Dendritic cell treated with granulocyte-macrophage colony-stimulating factor and Interleukin-4, amounts not matched to agents 40 ng/mL and 50 ng/mL, for 4 days (primary cell): ENCODE data around the gene SFXN5.
A peak's percentile ranks its signal among the peaks of the same experiment; 100 is the strongest.

Source experiments
- H3K27ac Mint-ChIP-seq: one replicate; pipeline ENCODE4 v1.8.0; 2022; ENCODE audit warnings: mild to moderate bottlenecking, mixed read lengths
- H3K27me3 Mint-ChIP-seq: one replicate; pipeline ENCODE4 v1.8.0; 2022; ENCODE audit warnings: mild to moderate bottlenecking, mixed read lengths
- H3K36me3 Mint-ChIP-seq: one replicate; pipeline ENCODE4 v1.8.0; 2022; ENCODE audit warnings: low read depth, mixed read lengths
- H3K4me1 Mint-ChIP-seq: one replicate; pipeline ENCODE4 v1.8.0; 2022; ENCODE audit warnings: low read depth, mixed read lengths
- H3K4me3 Mint-ChIP-seq: one replicate; pipeline ENCODE4 v1.8.0; 2022; ENCODE audit warnings: mild to moderate bottlenecking, moderate library complexity, mixed read lengths
- H3K9me3 Mint-ChIP-seq: one replicate; pipeline ENCODE4 v1.8.0; 2022; ENCODE audit warnings: mixed read lengths
- intact Hi-C: fragments of 100-400 bp; cut with micrococcal nuclease; formaldehyde crosslinking; loops from one replicate; pipeline ENCODE4 v1.15.0; 2022

The SFXN5 gene

DNA sequence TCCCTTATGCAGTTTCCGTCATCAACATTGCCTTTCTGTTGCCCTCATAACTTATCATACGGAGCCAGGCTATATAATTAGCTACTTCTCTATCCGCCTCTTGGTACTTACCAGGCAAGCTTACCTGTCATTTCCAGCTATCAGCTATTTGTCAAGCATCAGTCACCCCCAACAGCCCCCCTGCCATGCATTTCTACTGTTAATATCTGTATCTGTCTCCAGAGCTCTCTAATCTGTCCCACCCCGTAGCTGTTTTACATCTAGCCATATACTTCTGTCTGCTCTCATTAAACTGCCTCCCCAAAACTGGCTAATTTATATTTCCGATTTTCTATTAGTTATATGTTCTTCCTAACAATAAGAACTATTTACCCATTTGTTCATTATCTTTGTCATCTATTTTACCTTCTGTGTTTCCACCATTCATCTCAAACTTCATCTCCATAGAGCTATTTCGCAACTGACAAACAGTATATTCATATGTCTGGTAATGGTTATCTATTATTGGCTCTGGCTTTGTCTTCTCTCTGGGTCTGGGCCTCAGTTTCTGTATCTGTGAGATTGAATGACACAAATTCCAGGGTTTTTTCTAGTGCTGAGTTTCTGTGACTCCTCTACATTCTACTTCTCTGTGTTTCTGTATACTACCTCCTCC lies 144.6 kb downstream of the SFXN5 start:
- Mint-ChIP-seq H3K27me3 (peaks cover 46% of the 10 kb centered on the region), H3K27ac (no peak overlapping the region), H3K4me3 (no peak overlapping the region), H3K9me3 (no peaks in the 10 kb centered on the region), H3K36me3 (no peaks in the 10 kb centered on the region), H3K4me1 (peaks cover 8% of the 10 kb centered on the region)
- intact Hi-C loops: no loop called here

DNA sequence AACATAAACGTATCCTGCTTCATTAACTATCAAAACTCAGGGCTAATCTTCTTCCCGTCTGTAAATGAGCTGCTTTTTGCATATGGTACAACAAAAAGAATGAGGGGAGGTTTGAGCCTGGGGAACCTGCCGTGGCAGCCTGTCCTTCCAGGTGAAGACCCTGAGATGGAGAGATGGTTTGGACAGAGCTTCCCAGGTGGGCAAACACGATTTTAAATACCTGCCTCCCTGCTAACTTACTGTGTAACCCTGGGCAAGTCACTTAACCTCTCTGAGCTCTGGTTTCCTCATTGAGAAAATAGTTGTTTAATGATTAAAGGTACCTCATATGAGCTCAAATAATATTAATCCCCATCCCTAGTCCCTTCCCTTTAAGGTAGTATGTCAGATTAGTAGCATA lies 145.1 kb downstream of the SFXN5 start:
- Mint-ChIP-seq H3K9me3 (no peaks in the 10 kb centered on the region), H3K4me1 (peaks cover 8% of the 10 kb centered on the region), H3K36me3 (no peaks in the 10 kb centered on the region), H3K27me3 (peaks cover 49% of the 10 kb centered on the region), H3K4me3 (no peak overlapping the region), H3K27ac (no peak overlapping the region)
- intact Hi-C loops: no loop called here

DNA sequence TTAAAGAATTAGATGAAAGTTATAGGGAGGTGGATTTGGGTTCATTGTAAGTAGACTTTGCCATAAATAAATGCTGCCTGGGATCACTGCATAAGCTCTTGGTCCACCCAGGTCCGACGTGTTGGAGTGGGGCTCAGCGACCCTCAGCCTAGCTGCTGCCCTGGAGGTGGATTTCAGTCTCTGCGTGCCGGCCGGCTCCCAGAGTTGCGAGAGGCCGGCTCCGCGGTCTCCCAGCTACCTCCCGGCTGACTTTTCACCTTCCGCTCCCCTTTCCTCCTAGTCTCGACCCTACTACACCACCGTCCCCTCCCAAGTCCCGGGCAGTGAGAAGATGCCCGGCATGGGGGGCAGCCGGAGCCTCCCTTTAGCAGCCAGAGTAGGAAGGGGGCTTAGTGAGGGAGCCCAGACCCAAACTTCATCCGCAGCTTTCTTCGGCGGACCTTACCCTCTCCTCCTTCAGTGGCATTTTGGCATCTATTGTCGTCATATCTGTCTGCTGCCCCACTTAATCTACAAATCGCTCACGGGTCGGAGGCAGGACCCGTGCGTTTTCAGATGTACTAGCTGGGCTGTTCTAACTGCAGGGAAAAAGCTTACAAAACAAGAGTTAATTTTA lies 146.1 kb downstream of the SFXN5 start:
- H3K9me3 Mint-ChIP-seq: no peaks in the 10 kb centered on the region
- no peak overlapping the region for H3K27ac Mint-ChIP-seq
- H3K36me3 Mint-ChIP-seq: no peaks in the 10 kb centered on the region
- peaks cover 53% of the 10 kb centered on the region for H3K27me3 Mint-ChIP-seq
- intact Hi-C loops: no loop called here
- H3K4me3 Mint-ChIP-seq: no peak overlapping the region
- H3K4me1 Mint-ChIP-seq: peaks cover 11% of the 10 kb centered on the region

DNA sequence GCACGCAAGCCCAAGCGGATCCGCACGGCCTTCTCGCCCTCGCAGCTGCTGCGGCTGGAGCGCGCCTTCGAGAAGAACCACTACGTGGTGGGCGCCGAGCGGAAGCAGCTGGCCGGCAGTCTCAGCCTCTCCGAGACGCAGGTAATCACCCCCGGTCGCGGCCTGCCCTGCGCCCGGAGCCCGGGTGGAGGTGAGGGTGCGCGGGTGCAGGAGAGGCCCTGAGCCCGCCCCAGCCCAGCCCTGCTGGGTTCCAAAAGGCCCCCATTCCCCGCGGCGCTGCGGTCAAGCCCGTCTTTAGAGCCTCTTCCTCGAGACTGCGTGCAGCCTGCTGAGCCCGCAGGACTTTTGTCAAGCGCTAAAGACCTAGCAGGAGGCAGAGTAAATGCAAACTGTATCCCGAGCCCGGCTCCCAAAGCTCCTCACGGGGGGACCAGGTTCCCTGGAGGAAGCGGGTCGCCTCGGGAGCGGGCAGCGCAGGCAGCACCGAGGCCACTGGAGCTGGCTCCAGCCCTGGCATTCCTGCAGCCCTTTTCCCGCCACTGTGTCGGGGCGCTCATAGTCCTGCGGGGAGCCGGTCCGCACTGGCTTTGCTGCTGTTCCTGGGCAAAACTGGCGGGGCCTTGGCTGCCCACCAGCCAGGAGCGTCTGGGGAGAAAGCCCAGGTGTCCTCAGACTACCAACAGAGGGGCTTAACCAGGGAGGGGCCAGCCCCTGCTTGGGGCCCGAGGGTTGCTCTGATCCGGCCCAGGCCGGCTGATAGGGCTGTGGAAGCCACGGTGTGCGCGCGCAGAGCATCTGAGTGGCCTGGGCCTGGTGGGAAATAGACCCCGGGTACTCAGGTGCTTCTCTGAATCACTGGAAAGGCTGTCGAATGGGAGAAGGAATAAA lies 146.9 kb downstream of the SFXN5 start:
- Mint-ChIP-seq H3K27me3 (peaks cover 61% of the 10 kb centered on the region), H3K4me3 (no peak overlapping the region), H3K36me3 (no peaks in the 10 kb centered on the region), H3K27ac (no peak overlapping the region), H3K9me3 (no peaks in the 10 kb centered on the region), H3K4me1 (peaks cover 14% of the 10 kb centered on the region)
- intact Hi-C loops: no loop called here

DNA sequence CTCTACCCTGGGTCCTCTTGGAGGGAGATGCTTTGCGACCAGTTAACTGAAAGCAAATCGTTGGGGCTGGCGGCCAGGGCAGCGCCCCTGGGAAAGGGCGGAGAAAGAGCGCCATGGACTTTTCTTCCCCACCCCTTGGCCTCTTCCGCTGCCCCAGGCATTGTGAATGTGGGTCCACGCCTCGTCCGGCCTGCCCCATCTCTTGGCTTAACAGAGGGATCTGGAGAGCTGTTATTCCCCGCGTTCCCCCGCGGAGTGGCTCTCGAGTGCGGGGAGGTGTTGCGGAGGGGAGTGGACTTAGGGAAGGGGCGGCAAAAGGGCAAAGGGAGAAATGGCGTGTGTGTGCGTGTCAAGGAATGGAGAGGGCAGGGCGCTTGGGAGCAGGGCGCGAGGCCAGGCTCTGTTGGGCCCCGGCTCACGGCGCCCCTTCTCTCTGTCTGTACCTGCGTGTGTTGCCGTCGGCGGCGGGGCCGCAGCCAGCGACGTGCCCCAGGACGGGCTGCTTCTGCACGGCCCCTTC lies 147.6 kb downstream of the SFXN5 start:
- Mint-ChIP-seq H3K4me1 (peaks cover 14% of the 10 kb centered on the region), H3K27me3 (peaks cover 68% of the 10 kb centered on the region), H3K27ac (no peak overlapping the region), H3K36me3 (no peaks in the 10 kb centered on the region), H3K9me3 (no peaks in the 10 kb centered on the region), H3K4me3 (no peak overlapping the region)
- intact Hi-C loops: no loop called here

DNA sequence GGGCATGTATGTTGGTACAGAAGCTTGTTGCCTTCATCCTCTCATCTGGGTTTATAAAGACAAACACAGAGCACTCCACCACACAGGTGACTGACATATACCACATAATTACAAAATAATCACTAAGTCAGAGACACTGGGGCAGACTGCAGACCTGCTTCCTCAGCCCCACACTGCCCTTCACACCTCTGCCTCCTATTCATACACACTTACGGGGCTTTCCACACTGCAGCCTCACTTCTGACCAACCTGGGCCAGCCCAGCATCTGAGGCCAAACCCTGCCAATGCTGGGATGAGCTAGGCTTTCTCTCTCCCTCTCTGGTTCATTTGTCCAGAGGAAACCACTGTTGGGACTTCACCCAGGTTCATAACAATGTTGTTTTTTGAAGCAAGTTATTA lies 149.7 kb downstream of the SFXN5 start:
- Mint-ChIP-seq H3K27me3 (peaks cover 80% of the 10 kb centered on the region), H3K4me3 (no peak overlapping the region), H3K4me1 (peaks cover 24% of the 10 kb centered on the region), H3K27ac (no peak overlapping the region), H3K36me3 (no peaks in the 10 kb centered on the region), H3K9me3 (no peaks in the 10 kb centered on the region)
- intact Hi-C loops: no loop called here

DNA sequence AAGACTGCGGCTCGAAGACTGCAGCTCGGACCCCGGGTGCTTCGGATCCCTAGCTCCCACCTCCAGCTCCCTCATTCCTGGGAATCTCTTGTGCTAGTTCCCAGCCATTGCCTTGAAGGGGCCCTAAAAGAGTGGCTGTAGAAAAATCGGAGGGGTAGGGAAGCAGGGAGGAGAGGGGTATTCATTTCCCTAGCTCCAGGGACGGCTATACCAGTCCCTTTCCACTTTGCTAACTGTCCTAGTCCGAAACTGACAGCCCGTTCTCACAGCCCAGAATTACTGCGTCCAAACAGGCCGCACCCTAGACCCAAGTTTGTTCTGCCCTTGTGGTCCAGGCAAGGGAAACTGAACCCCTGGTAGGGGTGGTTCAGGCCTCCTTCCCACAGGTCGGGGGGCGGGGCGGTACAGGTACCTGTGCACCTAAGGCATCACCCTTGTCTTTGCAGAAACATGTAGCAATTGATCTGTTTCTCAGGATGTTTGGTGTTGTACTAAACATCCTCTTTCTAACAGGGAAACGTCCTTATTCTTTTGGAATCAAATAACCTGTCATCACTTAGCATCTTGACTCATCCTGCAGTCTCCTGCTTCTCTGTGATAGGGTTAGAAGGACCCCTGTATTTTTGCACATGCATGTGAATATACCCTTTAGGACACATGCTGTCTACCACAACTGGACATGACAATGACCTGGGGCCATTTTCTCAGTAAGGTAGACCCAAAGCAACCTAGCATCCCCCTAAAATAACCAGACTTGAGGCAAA lies 150.2 kb downstream of the SFXN5 start:
- no peaks in the 10 kb centered on the region for H3K9me3 Mint-ChIP-seq
- H3K4me3 Mint-ChIP-seq: no peak overlapping the region
- intact Hi-C loops: no loop called here

DNA sequence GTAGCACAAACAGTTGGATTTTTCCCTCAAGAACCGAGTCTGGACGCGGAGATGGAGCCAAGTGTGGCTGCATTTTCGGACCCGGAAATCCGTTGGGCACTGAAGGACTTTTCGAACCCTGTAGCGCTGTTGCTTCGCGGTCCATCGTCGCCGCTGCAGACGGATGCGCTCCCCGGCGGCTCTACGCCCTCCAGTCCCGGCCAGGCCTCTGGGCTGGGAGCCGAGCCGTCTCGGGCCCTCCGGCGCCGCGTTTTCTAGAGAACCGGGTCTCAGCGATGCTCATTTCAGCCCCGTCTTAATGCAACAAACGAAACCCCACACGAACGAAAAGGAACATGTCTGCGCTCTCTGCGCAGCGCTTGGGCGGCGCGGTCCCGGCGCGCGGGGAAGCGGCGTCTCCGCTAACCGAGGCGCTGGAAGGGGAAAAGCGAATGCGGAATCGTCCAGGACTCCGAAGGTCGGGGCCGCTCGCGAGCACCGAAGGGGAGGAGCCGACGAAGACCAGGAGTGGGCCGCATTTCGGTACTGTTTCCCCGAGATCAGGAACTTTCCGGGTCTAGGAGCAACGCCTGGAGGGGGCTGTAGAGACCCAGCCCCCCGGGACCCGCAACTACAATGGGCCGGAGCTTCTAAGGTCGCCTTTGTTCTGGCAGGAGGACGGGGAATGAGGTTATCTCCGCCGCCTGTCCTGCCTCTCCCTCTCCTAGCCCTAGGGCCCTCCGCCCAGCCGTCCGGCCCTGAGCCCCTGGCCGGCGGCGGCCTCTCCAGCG lies 151.0 kb downstream of the SFXN5 start:
- Mint-ChIP-seq H3K36me3 (no peaks in the 10 kb centered on the region), H3K4me1 (peaks cover 32% of the 10 kb centered on the region), H3K4me3 (peak overlapping the region; percentile 64), H3K9me3 (no peaks in the 10 kb centered on the region), H3K27me3 (peaks cover 91% of the 10 kb centered on the region), H3K27ac (no peak overlapping the region)
- intact Hi-C loops: no loop called here

More for the DNA sequence above, 150.2 kb downstream of the SFXN5 start:
- H3K4me1 Mint-ChIP-seq: peaks cover 29% of the 10 kb centered on the region
- H3K27me3 Mint-ChIP-seq: peaks cover 86% of the 10 kb centered on the region
- no peaks in the 10 kb centered on the region for H3K36me3 Mint-ChIP-seq
- no peak overlapping the region for H3K27ac Mint-ChIP-seq

DNA sequence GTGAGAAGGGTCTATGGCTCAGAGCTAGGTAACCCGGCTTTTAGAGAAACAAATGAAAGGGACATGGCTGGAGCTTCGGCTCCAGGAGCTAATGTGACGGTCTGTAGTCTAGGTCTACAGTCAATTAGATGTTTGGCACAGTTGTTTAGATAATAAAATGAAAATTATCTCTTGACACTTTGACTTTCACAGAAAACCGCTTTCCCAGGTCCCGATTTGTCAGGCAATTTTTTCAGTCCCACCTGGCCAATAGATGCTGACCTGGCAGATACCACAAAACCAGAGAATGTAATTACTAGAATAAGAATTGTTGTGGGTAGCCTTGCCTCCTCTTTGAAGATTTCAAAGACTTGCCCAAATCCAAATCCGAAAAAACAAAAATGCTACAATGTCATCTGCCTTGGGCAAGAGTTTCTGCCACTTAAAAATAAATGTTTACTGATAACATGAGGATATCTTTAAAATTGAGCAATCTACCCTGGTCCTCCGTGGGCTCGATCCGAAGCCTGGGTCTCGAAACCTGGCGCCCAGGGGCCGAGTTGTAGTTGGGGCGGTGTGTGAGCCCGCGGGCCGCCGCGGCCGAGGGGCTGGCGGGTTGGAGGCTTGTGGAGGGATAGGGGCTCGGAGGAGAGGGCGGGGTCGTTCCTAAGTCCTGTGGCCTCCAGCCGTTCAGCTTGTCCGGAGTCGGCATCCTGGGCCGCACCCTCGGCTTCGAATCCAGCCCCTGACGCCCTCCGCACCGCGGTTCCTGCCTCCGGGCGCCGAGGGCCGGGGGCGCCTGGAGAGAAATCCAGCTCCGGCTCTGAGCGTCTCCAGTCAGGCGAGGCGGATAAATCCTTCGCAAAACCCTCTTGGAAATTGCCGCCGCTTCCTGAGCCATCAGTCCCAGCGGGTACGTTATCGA lies 151.8 kb downstream of the SFXN5 start:
- Mint-ChIP-seq H3K9me3 (no peaks in the 10 kb centered on the region), H3K27ac (no peak overlapping the region), H3K27me3 (peaks cover 91% of the 10 kb centered on the region), H3K4me1 (peaks cover 36% of the 10 kb centered on the region), H3K36me3 (no peaks in the 10 kb centered on the region), H3K4me3 (no peak overlapping the region)
- intact Hi-C loops: no loop called here

DNA sequence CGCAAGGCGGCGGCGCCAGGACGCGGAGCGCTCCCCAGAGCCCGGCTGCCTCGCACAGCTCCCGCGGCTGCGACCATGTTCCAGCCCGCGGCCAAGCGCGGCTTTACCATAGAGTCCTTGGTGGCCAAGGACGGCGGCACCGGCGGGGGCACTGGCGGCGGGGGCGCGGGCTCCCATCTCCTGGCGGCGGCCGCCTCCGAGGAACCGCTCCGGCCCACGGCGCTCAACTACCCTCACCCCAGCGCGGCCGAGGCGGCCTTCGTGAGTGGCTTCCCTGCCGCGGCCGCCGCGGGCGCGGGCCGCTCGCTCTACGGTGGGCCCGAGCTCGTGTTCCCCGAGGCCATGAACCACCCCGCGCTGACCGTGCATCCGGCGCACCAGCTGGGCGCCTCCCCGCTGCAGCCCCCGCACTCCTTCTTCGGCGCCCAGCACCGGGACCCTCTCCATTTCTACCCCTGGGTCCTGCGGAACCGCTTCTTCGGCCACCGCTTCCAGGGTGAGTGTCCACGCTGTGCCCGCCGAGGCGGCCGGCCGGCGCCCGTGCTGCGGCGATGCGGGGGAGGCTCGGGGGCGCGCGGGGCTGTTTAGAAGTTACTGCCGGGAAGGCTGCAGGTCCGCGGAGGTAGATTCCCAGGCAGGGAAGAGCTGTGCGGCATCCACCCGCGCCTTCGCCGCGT lies 153.5 kb downstream of the SFXN5 start:
- no peaks in the 10 kb centered on the region for H3K9me3 Mint-ChIP-seq
- intact Hi-C loops: no loop called here
- H3K36me3 Mint-ChIP-seq: no peaks in the 10 kb centered on the region
- H3K27ac Mint-ChIP-seq: no peak overlapping the region
- peaks cover 92% of the 10 kb centered on the region for H3K27me3 Mint-ChIP-seq
- H3K4me3 Mint-ChIP-seq: peak overlapping the region; percentile 42
- H3K4me1 Mint-ChIP-seq: peaks cover 35% of the 10 kb centered on the region

DNA sequence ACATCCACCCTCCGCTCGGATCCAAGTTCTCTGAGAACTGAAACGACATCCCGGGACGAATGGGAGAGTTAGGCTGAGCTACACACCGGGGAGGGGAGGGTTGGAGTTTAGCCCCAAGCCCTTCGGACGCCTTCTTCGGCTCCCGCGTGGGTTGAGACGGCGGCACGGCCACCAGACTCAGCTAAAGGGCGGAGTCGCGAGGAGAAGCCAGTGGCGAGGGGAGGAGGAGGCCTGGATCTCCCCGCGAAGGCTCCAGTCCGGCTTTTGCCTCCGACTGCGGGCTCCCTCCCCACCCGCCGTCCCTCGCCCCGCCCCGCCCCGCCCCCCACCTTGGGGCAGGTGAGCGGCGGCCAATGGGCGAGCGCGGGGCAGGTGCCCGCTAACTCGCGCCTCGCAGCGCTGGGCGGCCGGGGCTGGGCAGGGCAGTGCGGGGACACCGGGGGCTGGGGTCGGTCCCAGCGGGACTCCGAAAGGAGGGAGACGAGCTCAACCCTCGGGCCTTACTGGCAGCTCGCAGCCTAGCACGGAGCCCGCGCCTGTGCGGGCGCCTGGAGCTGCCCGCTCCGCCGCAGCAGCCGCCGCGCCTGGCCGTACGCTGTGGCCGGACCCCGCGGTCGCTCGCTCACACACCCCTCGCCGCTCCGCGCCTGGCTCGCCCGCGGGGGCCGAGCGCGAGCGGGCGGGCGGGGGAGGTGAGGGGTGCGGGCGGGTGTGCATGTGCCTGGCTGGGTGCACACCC lies 154.2 kb downstream of the SFXN5 start, which contains the start of gene EMX1:
Gene EMX1 (plus strand): TSS at position 382 of the 739 bp plus-strand sequence. CDS start 334 bp downstream, at position 716.
- H3K4me3 Mint-ChIP-seq: peak within 1 kb of the TSS; percentile 66
- H3K36me3 Mint-ChIP-seq: no peaks in the 10 kb centered on the region
- H3K4me1 Mint-ChIP-seq: peaks cover 35% of the 10 kb centered on the region
- no peaks in the 10 kb centered on the region for H3K9me3 Mint-ChIP-seq
- no peak within 1 kb of the TSS for H3K27ac Mint-ChIP-seq
- intact Hi-C loops: no loop called here
- peaks cover 86% of the 10 kb centered on the region for H3K27me3 Mint-ChIP-seq
